B cell (primary cell): ENCODE measurements around the gene SCAI. TPM values are rescaled to one million over a fixed set of nuclear protein-coding genes. Genes with fewer than 3 reads are reported as not detected.

Experiments
- ATAC-seq: fragments of 200-7000 bp; cut with Tn5 transposase; one replicate; pipeline ENCODE4 v1.10.0; 2021; ENCODE audit warnings: low read depth, mild to moderate bottlenecking, moderate number of reproducible peaks, moderate library complexity
- CTCF ChIA-PET: fragments of 350-600 bp; sonication (Branson Sonifier 250); formaldehyde crosslinking; loops from one replicate; lab custom pipeline; 2021; ENCODE audit warnings: antibody characterized with exemption, inconsistent platforms; lab: Charles Lee
- POLR2A ChIA-PET: fragments of 350-600 bp; sonication (Branson Sonifier 250); formaldehyde crosslinking; loops from one replicate; lab custom pipeline; 2021; ENCODE audit warnings: antibody characterized with exemption; lab: Charles Lee
- DNase-seq: peaks from one replicate; pipeline ENCODE4 v3.0.0; 2013
- H2AFZ ChIP-seq: 2 replicates; pipeline ENCODE4 v1.6.1; 2012; ENCODE audit warnings: mild to moderate bottlenecking, low read depth, low read length; ENCODE audit not compliant: insufficient read depth, poor library complexity, severe bottlenecking
- H3K27ac ChIP-seq, 2 donors: 1 replicate in 1 of 2; 2 replicates in 1 of 2; pipeline ENCODE4 v1.5.1; 2012 to 2013; ENCODE audit warnings: low read length in 2 of 2, mild to moderate bottlenecking in 2 of 2, moderate library complexity in 1 of 2
- H3K27me3 ChIP-seq, 4 experiments: fragments of 200-600 bp in 1 of 4; sonication (generic) in 1 of 4; replicated peaks in 1 of 4; 1 replicate in 2 of 4; 2 replicates in 2 of 4; pipeline versions ENCODE4 v1.6.1 to v1.7.0; 2013 to 2016; ENCODE audit warnings: low read length in 3 of 4, mild to moderate bottlenecking in 2 of 4, mixed read lengths in 1 of 4, moderate library complexity in 1 of 4; ENCODE audit not compliant: insufficient read depth in 4 of 4, control insufficient read depth in 3 of 4; ENCODE audit errors: control extremely low read depth in 1 of 4
- H3K36me3 ChIP-seq, 2 experiments: replicated peaks in 1 of 2; 1 replicate in 1 of 2; 2 replicates in 1 of 2; pipeline versions ENCODE4 v1.6.1 to v1.7.1; 2013; ENCODE audit warnings: low read length in 1 of 2; ENCODE audit not compliant: insufficient read depth in 2 of 2, control insufficient read depth in 1 of 2; ENCODE audit errors: control extremely low read depth in 1 of 2, extremely low read depth in 1 of 2
- H3K4me1 ChIP-seq, 2 donors: fragments of 200-600 bp in 1 of 2; sonication (generic) in 1 of 2; 1 replicate in 1 of 2; 2 replicates in 1 of 2; pipeline versions ENCODE4 v1.5.1 to v1.6.1; 2013 to 2017; ENCODE audit warnings: low read length in 2 of 2; ENCODE audit not compliant: control insufficient read depth in 2 of 2, insufficient read depth in 2 of 2
- H3K4me2 ChIP-seq: replicated peaks from 2 replicates; pipeline ENCODE3; 2012; ENCODE audit warnings: mild to moderate bottlenecking, low read depth, low read length; ENCODE audit not compliant: poor library complexity, severe bottlenecking
- H3K4me3 ChIP-seq, 5 experiments: fragments of 200-600 bp in 1 of 5; sonication (generic) in 1 of 5; 1 replicate in 3 of 5; 2 replicates in 2 of 5; pipeline versions ENCODE4 v1.5.1 to v1.7.0; 2011 to 2016; ENCODE audit warnings: low read length in 4 of 5, mild to moderate bottlenecking in 4 of 5, low read depth in 2 of 5, control low read depth in 1 of 5, moderate library complexity in 1 of 5; ENCODE audit not compliant: insufficient read depth in 1 of 5; ENCODE audit errors: control extremely low read depth in 1 of 5, extremely low read depth in 1 of 5
- H3K79me2 ChIP-seq: fragments of 200-600 bp; sonication (generic); one replicate; pipeline ENCODE4 v1.6.0; 2016; ENCODE audit warnings: low read length; ENCODE audit not compliant: control insufficient read depth, insufficient read depth
- H3K9ac ChIP-seq: fragments of 200-600 bp; sonication (generic); 2 replicates; pipeline ENCODE4 v1.6.1; 2017; ENCODE audit warnings: mild to moderate bottlenecking, low read length, moderate library complexity
- H3K9me3 ChIP-seq, 3 donors: one replicate each; pipeline versions ENCODE4 v1.6.1 to v1.7.1; 2013; ENCODE audit warnings: low read length in 2 of 3; ENCODE audit not compliant: control insufficient read depth in 2 of 3, insufficient read depth in 1 of 3; ENCODE audit errors: control extremely low read depth in 1 of 3
- H4K20me1 ChIP-seq: 2 replicates; pipeline ENCODE4 v1.6.0; 2012; ENCODE audit warnings: mild to moderate bottlenecking, low read length; ENCODE audit not compliant: insufficient read depth, control insufficient read depth, poor library complexity, severe bottlenecking
- H3K27ac Mint-ChIP-seq: one replicate; pipeline ENCODE4 v1.8.0; 2021; ENCODE audit warnings: mixed read lengths
- H3K27me3 Mint-ChIP-seq: one replicate; pipeline ENCODE4 v1.8.0; 2021; ENCODE audit warnings: mixed read lengths
- H3K4me1 Mint-ChIP-seq: one replicate; pipeline ENCODE4 v1.8.0; 2021; ENCODE audit warnings: mixed read lengths
- H3K4me3 Mint-ChIP-seq: one replicate; pipeline ENCODE4 v1.8.0; 2021; ENCODE audit warnings: mixed read lengths
- H3K9me3 Mint-ChIP-seq: one replicate; pipeline ENCODE4 v1.8.0; 2022; ENCODE audit warnings: mixed read lengths; ENCODE audit not compliant: insufficient read depth
- EZH2 ChIP-seq: IDR thresholded peaks from 2 replicates; pipeline ENCODE4 v1.6.1; 2012; ENCODE audit warnings: borderline replicate concordance, low read depth, mild to moderate bottlenecking, moderate library complexity, low read length; ENCODE audit not compliant: insufficient read depth, poor library complexity, severe bottlenecking
- WGBS: methylation state at CpG from one replicate; pipeline ENCODE4 v1.1.5; 2013; ENCODE audit warnings: missing lambda C conversion rate; ENCODE audit not compliant: insufficient coverage; 5-methylcytosine and 5-hydroxymethylcytosine counted together
- intact Hi-C: fragments of 100-400 bp; cut with micrococcal nuclease; formaldehyde crosslinking; loops from one replicate; pipeline ENCODE4 v1.10.0; 2022
- polyA plus RNA-seq: library from polyadenylated mRNA; depleted of rRNA; stranded (reverse); fragments of >200 nt; gene quantifications from 2 replicates; pipeline ENCODE4 v1.2.3, GENCODE V29; 2012
- total RNA-seq, 2 donors: library from RNA; stranded (reverse); fragments of 120-200 nt in 1 of 2; gene quantifications; 1 replicate in 1 of 2; 2 replicates in 1 of 2; pipeline versions ENCODE4 v1.2.3 to v1.2.4, GENCODE V29; 2013 to 2022
- TF ChIP-seq, protein P1 (sequence below): fragments of 200-600 bp; IDR thresholded peaks from one replicate; pipeline ENCODE4 v1.8.0; 2022; ENCODE audit warnings: antibody characterized with exemption, mild to moderate bottlenecking

Gene SCAI
- total and polyA plus RNA-seq, 2 donors (not counting 1 experiment from before 2014, with no cell fraction given) = 3.8 to 19.8 TPM

DNA sequence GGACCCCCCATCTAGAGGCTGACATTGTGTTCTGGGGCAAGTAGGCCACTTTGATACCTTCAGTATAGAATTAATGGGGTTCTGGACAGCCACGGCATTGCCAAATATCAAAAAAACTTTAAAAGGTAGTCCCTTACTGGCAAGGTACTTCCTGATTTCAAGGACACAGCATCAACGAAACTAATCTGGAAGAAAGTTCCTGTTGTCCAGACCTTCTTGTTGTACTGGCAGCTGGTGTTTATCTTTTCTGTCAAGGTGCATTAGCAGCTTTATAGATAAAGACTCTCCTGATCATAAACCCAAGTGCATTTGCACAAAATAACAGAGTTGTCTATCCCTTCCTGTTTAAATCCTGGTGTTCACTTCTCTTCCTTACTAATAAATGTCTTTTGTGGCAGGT lies 178.7 kb downstream of the SCAI start:
- Histone ChIP-seq H3K36me3 (peaks cover 0 to 4% of the 10 kb centered on the region in 2 experiments), H3K79me2 (no peaks in the 10 kb centered on the region), H3K4me3 (no peak overlapping the region), H3K4me1 (peaks cover 5 to 18% of the 10 kb centered on the region in 2 donors), H3K27me3 (no peaks in the 10 kb centered on the region), H2AFZ (no peak overlapping the region), H3K9ac (no peak overlapping the region), H3K9me3 (no peaks in the 10 kb centered on the region), H4K20me1 (no peaks in the 10 kb centered on the region), H3K27ac (no peak overlapping the region), H3K4me2 (no peak overlapping the region)
- WGBS = no CpG with 5 or more reads among the region's 2 CpGs
- Mint-ChIP-seq H3K4me3 (no peak overlapping the region), H3K9me3 (no peaks in the 10 kb centered on the region), H3K4me1 (peaks cover 14% of the 10 kb centered on the region), H3K27me3 (no peaks in the 10 kb centered on the region), H3K27ac (no peak overlapping the region)
- ATAC-seq (no peak), DNase-seq (no peak)
- ChIA-PET POLR2A (interaction anchor here (0.7 kb wide), 1 partner anchor 1124 kb away, joined by 3 read pairs; no protein-coding TSS in a partner anchor), CTCF (no interaction called here)
- no peak for TF ChIP-seq EZH2
- TF ChIP-seq, protein P1, sequence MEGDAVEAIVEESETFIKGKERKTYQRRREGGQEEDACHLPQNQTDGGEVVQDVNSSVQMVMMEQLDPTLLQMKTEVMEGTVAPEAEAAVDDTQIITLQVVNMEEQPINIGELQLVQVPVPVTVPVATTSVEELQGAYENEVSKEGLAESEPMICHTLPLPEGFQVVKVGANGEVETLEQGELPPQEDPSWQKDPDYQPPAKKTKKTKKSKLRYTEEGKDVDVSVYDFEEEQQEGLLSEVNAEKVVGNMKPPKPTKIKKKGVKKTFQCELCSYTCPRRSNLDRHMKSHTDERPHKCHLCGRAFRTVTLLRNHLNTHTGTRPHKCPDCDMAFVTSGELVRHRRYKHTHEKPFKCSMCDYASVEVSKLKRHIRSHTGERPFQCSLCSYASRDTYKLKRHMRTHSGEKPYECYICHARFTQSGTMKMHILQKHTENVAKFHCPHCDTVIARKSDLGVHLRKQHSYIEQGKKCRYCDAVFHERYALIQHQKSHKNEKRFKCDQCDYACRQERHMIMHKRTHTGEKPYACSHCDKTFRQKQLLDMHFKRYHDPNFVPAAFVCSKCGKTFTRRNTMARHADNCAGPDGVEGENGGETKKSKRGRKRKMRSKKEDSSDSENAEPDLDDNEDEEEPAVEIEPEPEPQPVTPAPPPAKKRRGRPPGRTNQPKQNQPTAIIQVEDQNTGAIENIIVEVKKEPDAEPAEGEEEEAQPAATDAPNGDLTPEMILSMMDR = no peak
- intact Hi-C loops = no loop called here

DNA sequence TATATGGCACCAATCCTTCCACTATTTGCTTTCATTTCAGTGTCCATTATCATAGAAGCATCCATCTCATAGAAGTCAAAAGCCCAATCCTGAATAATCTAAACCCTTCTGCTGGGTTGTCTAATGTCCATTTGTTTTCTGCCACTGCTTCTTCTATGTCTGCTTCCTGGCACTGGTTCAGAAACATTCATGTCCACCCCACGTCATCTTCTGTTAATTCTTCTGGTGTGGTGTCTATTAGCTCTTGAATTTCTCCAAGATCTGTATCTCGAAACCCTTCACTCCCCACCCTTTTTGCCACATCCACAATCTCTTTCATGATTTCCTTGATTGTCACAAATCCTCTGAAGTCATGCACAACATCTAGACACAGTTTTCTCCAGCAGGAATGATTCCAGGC lies 179.3 kb downstream of the SCAI start:
- H3K4me3 ChIP-seq = no peak overlapping the region
- POLR2A ChIA-PET = no interaction called here
- peaks cover 5 to 18% of the 10 kb centered on the region in 2 donors for H3K4me1 ChIP-seq
- H3K27me3 Mint-ChIP-seq = no peaks in the 10 kb centered on the region
- ATAC-seq (no peak), DNase-seq (no peak)
- TF ChIP-seq EZH2 = no peak
- TF ChIP-seq, protein P1 = no peak
- no peak overlapping the region for H3K27ac ChIP-seq
- H3K9ac ChIP-seq = no peak overlapping the region
- no peaks in the 10 kb centered on the region for H3K9me3 ChIP-seq
- H3K36me3 ChIP-seq = no peaks in the 10 kb centered on the region
- WGBS = 100% methylated on average over 1 of the region's 2 CpGs
- peak overlapping the region; percentile 6 for H3K27ac Mint-ChIP-seq
- H3K4me2 ChIP-seq = peak overlapping the region; percentile 17
- no peaks in the 10 kb centered on the region for H3K9me3 Mint-ChIP-seq
- H4K20me1 ChIP-seq = no peaks in the 10 kb centered on the region
- no peaks in the 10 kb centered on the region for H3K27me3 ChIP-seq
- CTCF ChIA-PET = no interaction called here
- H3K4me1 Mint-ChIP-seq = peaks cover 14% of the 10 kb centered on the region
- H2AFZ ChIP-seq = peak overlapping the region; percentile 21
- no peak overlapping the region for H3K4me3 Mint-ChIP-seq
- intact Hi-C loops = no loop called here
- H3K79me2 ChIP-seq = no peaks in the 10 kb centered on the region
